Left forelimb (tissue), 1 donor: Measurements from ENCODE around the gene DACH1.

Experiments used
- DNase-seq: peaks from one replicate; pipeline ENCODE4 v3.0.0-alpha.2; 2018; ENCODE audit warnings: low spot score

DACH1 gene

DNA sequence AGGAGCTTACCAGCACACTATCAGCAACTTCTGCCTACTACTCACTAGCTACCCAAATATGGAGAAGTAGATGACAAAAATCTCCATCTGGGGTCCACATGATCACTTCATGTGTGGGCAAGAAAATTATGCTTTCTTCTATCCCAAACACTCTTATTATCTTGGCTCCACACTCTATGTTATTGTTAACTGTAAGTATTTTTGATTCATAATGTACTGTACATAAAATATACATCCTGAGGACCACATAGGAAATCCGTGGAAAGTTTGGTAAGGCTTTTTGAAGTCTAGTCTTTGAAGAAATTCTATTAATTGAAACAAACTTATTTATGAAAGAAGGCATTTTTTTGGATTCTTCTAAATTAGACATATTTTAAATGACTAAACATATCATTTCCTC lies 378.8 kb downstream of the DACH1 start:
- DNase-seq = no peak

DNA sequence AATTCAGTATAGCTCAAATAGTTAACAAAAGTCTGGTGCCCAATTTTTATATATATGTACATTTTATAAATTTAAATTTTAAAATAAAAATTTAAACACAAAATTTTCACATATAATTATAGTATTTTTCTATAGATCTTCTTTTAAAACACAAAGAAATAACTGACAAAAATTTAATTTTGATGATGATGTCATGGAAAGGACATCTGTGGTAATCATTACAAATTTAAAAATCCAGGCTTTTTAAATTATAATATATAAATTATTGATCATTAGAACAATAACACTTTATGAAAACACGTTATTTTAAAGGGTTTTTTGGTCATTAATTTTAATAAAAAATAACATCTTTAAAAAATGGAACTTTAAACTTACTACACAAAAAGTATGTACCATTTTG lies 381.1 kb downstream of the DACH1 start:
- no peak for DNase-seq

DNA sequence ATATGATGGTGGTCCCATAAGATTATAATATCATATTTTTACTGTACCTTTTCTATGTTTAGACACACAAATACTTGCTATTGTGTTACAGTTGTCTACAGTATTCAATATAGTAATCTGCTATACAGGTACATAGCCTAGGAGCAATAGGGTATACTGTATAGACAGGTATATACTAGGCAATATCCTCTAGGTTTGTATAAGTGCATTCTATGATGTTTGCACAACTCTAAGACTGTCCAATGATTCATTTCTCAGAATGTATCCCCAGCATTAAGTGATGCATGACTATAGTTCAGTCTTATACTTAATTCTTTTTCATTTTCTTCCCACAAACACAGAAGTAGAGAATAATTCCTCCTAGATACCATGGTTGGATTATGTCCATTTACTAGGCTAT lies 383.3 kb downstream of the DACH1 start:
- no peak for DNase-seq

DNA sequence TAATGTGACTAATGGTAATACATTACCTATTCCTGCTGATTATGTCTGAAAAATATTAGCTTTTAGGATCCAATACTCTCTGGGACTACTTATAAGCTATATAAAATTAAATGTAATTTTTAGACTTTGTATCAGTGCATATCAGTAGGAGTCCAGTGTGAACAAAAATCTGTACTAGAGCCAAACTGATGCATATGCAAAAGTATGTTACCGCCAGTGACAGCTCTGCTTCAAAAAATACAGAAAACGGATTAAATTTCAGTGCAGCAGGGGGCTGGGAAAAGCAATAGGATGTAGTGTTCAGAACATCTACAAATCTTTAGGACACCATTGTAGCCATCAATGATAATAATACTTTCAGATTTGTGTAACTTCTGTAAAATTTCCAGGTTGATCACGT lies 385.5 kb downstream of the DACH1 start:
- no peak for DNase-seq

DNA sequence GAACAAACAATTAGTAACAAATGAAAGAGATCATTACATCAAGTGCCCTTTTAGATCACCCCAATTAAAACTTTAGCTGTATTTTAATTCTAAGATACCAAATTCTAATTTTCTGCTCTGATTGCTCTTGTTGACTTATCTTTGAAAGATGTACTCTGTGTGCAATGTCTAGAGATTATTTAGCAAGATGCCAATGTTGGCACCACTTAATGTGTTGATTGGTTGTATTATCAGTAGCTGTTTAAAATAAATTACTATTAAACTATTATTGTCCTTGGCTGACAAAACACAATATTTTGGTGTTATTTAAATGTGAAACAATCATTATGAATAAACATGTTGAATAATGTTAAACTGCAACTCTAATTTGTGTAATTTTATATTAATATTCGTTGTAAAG lies 386.0 kb downstream of the DACH1 start:
- no peak for DNase-seq

DNA sequence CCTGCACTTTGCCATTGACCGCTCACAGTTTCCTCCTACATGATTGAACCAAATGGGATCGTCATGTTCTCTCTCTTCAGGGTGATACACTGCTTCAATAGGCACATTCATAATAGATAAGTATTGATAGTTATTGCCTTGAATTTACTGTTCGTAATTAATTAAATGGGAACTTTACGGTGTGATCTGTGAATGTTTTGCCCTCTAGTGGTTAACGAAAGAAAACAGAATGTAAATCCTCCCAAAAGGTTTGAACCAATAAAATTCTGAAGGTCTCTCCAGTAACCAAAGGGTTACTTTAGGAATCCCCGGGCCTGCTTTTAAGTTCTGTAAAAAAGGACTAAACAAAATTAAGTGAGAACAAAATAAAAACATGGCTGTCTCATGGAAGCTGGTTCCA lies 389.3 kb downstream of the DACH1 start:
- DNase-seq = no peak

DNA sequence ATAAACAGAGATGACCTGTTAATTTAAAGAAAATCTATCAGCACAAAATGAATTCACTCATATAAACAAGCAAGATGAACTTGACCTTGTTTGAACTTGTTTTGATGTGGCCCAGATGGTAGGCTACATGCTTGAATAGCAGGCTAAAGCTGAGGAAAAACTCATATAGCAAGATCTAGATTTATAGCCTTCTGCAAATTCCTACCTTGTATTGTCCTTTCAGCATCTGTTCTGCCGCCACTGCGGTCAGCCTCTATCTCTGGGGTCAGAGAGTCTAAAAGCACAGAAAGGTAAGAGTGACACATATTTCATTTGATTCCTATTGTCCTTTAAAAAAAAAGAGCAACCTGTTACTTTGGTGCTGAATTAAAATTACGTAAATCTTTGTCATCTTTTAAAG lies 392.1 kb downstream of the DACH1 start:
- DNase-seq = no peak

DNA sequence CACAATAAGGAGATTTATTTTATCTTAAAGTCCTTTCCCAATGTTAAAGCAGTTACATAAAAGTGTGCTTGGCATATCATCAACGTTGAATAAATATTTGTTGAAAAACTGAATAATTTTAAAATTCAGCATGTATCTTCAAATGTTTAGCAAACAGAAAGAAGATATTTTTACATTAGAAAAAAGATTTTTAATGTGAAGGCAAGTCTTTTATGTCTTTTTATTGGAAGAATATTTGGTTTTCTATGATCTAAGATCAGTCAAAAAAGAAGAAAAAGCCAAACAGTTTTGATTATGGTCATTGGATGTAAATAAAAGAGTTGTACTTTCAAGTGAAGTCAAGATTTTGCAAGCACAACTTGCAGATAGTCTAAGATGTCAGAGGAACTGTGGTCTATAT lies 397.4 kb downstream of the DACH1 start:
- DNase-seq = no peak

DNA sequence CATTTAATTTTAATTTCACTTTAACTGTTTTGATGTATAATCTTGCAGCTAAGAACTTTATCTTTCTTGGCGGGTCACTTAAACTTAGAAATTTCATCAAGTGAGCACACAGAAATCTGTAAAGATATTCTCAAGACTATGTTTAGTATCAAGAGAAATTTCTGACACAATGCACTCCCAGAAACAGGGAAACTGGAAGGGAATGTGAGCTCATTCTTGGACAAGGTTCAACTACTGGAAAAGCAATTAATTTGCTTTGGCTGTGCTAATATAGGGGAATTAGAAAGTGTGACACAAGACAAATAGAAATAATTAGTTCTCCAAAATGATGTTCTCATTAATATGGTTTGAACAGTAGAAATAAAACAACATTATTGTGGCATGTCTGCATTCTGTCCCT lies 402.3 kb downstream of the DACH1 start:
- DNase-seq = no peak

DNA sequence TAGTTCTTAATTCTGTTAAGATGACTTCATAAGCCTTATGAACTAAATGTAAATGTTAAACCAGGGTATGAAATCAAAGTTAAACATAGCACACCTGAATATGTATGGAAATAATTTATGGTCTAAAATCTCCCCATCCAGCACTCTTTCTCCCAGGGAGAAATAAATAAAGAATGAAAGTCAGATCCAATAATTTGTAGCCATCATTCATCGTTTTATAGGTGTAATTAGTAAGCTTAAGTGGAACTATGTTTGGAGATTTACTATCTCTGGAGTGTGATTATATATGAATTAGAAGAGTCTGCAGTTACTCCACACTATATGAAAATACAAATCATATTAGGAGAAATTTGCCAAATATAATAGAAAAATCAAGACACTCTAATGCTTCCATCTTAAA lies 405.1 kb downstream of the DACH1 start:
- no peak for DNase-seq

DNA sequence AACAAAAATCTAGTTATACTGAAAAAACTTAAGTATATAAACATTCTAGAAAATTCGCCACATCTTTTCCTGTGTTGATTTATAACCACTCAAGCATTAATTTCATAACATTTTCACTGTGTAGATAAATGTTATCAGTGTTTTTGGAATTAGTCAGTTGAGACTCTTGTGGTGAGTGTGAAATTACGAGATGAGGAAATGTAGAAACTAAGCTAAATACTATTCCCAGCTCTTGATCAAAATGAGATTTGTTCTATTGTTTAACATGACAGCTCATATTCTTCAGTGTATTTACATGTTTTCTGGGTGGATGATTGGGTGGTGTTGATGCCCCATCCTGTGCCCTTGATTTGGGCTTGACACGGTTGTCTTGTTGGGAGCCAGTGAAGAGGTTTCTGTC lies 406.8 kb downstream of the DACH1 start:
- no peak for DNase-seq

DNA sequence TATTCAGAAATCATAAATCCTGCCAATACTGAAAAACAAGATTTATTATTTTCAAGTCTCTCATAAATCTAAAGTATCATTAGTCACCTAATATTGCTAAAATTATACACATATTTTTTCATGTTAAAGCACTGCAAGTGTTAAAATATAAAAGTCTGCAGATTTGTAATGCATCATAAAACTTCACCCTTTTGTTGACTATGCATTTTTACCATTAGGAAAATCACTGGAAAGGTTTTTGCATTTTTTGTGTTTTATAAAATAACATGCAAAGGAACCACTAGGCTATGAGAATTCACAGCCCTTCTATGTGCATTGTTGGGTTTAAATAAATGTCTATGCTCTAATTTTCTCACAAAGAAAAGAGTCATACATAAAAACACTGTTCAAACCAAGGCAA lies 407.3 kb downstream of the DACH1 start:
- DNase-seq = no peak

DNA sequence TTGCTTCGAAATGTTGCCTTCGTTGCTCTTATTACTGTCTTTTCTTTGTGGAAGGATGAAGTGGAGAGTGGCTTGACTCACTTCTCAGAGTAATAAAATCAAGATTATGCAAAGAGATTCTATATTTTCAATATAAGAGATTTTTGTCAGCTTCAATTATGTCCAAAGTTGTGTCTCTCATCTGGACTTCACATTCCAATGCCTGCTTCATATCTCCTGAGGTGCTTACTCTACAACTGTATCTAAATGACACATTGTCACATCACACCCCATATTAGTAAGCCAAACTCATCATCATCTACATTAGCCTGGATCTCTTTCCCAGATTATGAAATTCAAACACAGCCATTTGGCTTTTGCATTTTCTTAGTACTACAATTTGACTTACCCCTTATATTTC lies 409.4 kb downstream of the DACH1 start:
- DNase-seq = no peak

DNA sequence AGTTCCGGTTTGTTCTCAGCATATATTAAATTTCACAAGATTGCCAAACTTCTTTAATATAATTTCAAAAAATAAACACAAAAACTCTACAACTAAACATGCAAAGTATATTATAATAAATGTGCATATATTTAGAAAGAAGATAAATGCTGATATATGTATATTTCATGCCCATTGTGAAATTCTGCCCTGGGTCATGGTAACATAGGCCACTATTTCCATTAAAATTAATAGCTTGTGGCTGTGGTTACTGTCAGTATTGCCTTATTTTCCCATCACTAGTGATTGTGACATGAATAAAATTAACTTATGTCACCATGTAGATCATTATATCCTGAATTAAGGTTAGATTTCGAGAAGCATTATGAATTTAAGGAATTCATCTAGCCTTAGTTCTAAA lies 410.9 kb downstream of the DACH1 start:
- no peak for DNase-seq

DNA sequence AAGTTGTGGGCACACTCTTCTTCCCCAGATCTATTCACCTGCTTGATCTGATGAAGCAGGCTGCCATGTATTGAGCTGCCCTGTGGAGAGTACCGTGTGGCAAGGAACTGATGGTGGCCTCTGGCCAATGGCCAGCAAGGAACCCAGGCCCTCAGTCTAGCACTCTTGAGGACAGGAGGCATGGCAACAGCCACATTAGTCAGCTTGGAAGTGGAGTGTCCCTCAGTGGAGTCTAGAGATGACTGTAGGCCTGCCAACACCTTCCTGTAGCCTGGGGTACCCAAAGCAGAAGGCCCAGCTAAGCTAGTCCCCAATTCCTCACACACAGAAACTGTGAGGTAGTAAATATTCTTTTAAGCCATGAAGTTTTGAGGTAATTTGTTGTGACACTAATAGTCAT lies 412.5 kb downstream of the DACH1 start:
- DNase-seq = no peak

DNA sequence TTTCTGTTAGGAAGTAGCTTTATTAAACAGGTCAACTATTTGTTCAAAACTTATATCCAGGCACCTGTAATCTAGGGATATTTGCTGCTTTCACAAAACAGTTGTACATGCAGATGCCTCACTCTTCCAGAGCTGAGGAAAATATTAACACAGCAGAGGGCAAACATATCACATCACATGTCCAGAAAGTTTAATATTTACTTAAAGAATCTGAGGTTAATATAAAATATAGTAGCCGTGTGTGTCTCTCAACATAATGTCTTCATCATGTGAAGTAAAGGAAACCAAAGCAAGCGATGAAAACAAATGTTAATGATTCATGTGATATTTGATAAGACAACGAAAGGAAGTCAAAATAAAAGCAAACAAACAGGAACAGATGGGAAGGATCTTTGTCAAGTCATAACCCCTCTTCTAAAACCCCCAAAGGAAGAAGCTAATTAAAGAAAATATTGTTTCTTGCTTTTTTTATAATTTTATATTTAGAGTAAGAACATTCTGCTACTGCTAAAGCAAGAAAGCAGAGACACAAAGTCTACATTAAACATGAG lies 418.8 kb downstream of the DACH1 start:
- DNase-seq = no peak

DNA sequence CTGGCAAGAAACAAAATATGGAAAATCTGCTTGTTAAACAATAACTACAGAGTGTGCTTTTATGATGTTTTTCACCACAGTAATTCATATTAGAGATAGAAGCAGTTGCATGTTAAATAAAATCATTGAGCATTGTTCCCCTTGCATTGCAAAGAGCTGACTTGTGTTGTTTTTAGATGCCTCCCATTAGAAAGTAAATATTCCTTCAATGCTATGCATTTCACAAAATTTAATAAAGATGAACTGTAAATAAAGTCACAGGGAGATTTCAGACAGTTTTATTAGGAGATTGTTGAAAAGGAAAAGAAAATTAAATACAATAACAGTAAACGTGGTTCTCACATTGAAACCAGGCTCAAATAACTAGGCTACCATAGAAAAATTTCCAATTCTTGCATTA lies 429.3 kb downstream of the DACH1 start:
- no peak for DNase-seq

DNA sequence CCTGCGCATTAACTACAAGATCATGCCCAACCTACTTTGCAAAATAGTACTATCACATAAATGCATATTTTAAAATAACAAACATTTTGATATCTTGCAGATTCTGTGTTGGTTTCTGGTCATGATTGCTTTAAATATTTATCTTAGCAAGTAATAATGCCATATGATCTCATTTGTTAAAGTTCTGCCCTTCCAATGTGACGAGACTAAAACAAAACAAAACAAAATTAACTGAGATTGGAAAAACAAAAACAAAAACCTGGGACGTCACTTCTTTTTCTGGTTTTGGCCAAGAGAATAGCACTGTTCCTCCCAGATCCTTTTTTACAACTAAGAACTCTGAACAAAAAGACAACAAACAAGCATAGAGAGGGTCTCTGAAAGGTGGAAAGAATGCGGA lies 436.3 kb downstream of the DACH1 start:
- DNase-seq = no peak

DNA sequence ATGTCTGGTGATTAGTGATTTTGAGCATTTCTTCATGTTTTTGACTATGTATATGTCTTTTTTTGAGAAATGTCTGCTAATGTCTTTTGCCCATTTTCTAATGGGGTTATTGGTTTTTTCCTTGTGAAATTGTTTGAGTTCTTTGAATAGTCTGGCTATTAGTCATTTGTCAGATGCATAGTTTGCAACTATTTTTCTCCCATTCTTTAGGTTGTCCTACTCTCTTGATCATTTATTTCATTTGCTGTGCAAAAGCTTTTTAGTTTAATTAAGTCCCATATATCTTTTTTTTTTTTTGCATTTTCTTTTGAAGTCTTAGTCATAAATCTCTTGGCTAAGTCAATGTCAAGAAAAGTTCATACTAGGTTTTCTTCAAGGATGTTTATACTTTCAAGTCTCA lies 449.8 kb downstream of the DACH1 start:
- no peak for DNase-seq

DNA sequence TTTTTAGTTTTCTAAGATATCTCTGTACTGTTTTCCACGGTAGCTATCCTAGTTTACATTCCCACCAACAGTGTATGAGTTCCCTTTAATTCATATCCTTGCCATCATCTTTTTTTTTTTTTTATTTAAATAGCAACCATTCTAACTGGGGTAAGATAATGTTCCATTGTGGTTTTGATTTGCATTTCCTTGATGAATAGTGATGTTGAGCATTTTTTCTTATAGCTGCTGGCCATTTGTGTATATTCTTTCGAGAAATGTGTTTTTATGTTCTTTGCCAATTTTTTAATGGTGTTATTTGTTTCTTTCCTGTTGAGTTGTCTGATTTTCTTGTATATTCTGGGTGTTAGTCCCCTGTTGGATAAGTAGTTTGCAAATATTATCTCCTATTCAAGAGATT lies 454.8 kb downstream of the DACH1 start:
- no peak for DNase-seq

DNA sequence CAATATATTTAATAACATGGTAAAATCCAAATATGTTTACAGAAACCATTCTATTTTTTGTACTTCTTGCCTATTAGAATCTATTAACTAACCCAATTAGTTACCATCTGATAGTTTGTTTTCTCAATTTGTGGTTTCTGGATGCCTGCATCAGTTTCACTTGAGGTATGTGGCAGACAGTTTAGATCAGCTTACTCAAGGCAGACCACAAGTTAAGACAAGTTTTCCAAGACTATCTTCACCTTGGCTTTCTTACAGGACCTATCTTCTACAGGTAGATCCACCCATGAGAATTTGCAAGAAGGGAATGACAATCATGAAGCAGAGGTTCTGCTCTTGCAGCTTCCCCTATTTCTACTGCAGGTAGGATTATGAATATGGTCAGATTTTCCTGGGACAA lies 458.6 kb downstream of the DACH1 start:
- no peak for DNase-seq

DNA sequence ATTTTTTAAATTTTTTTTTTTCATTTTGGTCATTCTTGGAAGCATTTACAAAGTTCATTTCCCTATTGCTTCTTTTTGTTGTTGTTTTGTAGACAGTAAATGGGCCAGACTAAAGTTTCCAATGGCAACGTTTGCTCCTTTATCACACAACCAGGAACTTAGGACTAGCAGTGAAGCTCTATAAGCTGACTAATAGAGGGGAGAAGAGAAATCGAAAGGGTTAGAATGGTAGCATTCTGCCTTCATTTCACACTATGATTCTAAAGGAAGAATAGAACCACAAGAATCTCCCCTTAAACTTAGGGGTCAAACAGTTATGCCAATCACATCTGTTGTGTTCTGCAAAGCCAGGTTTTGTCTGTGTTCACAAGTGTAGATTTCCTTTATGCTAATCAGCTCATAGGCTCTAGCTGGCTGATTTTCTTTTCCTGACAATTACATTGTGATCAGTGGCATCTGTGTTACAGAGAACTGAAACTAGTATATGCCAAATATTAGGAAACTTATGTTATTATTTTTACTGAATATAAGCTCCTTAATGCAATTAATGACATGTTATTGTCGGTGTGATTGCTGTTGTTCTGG lies 467.3 kb downstream of the DACH1 start:
- DNase-seq = no peak

DNA sequence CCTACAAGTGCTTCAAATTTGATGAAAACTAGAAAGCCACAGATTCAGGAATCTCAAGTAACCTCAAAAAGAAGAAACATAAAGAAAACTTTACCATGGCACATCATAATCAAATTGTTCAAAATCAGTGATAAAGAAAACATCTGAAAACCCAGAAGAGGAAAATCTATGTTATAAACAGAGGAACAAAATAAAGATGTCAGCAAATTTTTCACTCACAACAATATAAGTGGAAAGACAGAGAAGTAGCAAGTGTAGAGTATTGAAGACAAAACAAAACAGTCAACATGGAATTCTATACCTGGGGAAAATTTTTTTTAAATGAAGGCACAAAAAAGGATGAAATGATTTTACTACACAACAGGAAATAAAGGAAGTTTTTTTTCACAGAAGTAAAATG lies 470.9 kb downstream of the DACH1 start:
- no peak for DNase-seq

DNA sequence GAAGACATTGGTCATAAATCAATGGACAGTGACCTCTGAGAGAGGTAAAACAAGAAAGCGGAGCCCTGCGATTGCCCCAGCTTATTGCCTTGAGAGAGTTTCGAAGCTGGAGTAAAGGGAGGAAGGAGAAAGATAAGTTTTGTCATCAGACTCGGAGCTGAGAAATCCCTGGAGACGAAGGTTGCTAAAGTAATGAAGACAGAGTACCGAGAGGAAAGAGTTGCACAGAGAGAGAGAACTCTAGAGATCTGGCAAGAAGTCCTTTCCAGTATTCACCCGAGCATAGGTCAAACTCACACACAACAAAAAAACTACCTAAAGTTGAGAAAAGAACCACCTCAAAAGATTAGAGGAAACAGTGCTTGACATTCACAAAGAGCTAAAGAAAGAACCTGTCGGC lies 472.0 kb downstream of the DACH1 start:
- no peak for DNase-seq

DNA sequence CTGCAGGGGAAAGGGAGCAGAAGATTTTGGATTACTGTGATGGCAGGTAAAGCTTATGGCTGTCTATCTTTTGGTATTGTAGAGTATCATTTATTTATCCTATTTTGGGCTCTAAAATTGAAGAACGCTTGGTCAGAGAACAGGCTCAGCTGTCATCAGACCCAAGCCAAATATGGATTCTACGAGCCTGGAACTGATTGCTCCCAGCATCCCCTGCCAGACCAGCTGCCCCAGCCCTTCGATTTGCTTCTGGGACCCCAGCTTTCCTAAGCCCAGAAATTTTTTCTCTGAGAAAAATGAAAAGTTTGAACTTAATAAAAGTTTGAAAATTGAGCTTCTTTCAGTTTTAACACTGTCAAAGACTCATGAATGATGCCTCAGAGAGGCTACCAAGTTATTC lies 472.8 kb downstream of the DACH1 start:
- no peak for DNase-seq
